ENCODE results near the gene NEK9. TPM values are rescaled to one million over a fixed set of nuclear protein-coding genes. Genes with fewer than 3 reads are reported as not detected.
A peak's percentile ranks its signal among the peaks of the same experiment; 100 is the strongest.
"Not testable (repeated sequence)": the region's sequence is repeated elsewhere in the genome, so short reads cannot be mapped to it uniquely, and the experiment has no call there.

Gene NEK9
- total RNA-seq, 3 donors from 2014 or later = 44.7 to 104 (median 49.9) TPM

DNA sequence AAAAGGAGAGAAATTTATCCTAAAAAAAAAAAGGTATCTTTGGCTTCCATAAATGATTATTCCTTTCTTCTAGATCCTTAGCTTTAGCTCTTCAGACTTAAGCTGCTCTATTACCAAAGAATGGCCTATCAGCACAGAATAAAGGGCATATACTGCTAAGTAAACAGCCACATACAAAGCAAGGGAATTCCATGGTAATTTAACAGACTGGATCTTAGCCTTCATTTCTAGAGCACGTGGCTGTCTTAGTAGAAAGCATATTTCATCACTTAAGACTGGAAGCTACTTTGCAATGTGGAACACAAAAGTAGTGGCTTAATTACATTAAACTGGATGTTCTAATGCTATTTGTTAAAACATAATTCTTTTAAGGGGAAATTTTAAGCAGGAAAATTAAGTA lies 26.4 kb upstream of the NEK9 start:
- Histone ChIP-seq H3K36me3 (ENCODE audit: low read depth) (no peaks in the 10 kb centered on the region), H3K4me1 (ENCODE audit: low read depth) (no peaks in the 10 kb centered on the region), H3K9me3 (no peaks in the 10 kb centered on the region), H3K4me3 (no peak overlapping the region)
- DNase-seq (no peak), ATAC-seq (no peak)
- TF ChIP-seq, protein P1, sequence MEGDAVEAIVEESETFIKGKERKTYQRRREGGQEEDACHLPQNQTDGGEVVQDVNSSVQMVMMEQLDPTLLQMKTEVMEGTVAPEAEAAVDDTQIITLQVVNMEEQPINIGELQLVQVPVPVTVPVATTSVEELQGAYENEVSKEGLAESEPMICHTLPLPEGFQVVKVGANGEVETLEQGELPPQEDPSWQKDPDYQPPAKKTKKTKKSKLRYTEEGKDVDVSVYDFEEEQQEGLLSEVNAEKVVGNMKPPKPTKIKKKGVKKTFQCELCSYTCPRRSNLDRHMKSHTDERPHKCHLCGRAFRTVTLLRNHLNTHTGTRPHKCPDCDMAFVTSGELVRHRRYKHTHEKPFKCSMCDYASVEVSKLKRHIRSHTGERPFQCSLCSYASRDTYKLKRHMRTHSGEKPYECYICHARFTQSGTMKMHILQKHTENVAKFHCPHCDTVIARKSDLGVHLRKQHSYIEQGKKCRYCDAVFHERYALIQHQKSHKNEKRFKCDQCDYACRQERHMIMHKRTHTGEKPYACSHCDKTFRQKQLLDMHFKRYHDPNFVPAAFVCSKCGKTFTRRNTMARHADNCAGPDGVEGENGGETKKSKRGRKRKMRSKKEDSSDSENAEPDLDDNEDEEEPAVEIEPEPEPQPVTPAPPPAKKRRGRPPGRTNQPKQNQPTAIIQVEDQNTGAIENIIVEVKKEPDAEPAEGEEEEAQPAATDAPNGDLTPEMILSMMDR (IDR thresholded peaks at IDR 0.05) = no peak
- intact Hi-C loops (cut with DNase I, micrococcal nuclease) = no loop called here

DNA sequence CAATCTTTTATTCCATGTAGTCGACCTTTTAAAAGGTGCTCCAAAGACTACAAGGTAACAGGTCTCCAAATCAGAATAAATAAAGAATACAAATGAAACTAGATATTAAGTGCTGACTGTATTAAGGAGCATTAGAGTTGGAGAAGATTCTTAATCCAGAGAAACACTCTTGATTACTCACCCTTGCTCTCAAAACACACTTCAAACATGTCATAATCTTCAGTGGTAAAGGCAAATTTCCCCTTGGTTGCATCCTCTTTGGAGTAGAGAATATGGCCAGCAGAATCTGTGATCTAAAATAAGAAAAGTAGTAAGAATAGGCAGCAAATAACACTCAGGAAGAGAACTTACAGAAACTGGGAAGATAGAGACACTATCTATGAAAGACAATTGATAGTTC lies 25.0 kb upstream of the NEK9 start:
- no peak for ATAC-seq
- no peaks in the 10 kb centered on the region for H3K36me3 ChIP-seq (ENCODE audit: low read depth)
- no peak for DNase-seq
- no peaks in the 10 kb centered on the region for H3K4me1 ChIP-seq (ENCODE audit: low read depth)
- intact Hi-C loops (cut with DNase I, micrococcal nuclease) = no loop called here
- H3K4me3 ChIP-seq = no peak overlapping the region
- no peaks in the 10 kb centered on the region for H3K9me3 ChIP-seq
- TF ChIP-seq, protein P1 (IDR thresholded peaks at IDR 0.05) = no peak

DNA sequence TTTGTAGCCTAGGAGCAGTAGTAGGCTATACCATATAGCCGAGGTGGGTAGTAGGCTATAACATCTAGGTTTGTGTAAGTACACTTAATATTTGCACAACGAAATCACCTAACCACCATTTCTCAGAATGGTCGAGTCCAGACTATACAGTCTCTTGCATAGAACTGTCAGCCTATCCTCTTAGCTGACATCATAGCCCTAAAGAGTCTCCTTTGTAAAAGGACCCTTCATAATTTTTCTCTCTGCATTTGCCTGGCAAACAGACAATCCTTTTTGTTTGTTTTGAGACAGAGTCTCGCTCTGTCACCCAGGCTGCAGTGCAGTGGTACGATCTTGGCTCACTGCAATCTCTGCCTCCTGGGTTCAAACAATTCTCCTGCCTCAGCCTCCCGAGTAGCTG lies 23.8 kb upstream of the NEK9 start:
- H3K36me3 ChIP-seq (ENCODE audit: low read depth); H3K4me3 ChIP-seq; intact Hi-C loops (cut with DNase I, micrococcal nuclease); H3K4me1 ChIP-seq (ENCODE audit: low read depth); H3K9me3 ChIP-seq; DNase-seq: not testable (repeated sequence)
- peak; percentile 36 for ATAC-seq

DNA sequence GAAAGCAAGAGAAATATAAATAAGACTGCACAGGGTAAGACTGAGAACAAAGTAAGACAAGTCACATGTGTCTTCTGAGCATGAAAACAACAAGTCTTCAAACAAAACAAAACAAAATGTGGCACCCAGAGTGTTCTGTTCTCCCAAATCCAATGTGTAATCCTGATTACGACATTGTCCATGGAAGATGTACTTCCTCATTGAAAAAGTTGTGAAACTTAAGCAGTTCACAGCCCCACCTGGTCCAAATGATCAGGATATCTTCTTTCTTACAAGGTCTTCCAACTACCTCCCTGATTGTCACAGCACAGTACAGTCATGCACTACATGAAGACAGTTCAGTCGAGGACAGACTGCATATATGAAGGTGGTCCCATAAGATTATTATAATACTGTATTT lies 23.3 kb upstream of the NEK9 start:
- ATAC-seq (peak; percentile 51), DNase-seq (no peak)
- Histone ChIP-seq H3K4me3 (no peak overlapping the region), H3K9me3 (no peaks in the 10 kb centered on the region), H3K4me1 (ENCODE audit: low read depth) (no peaks in the 10 kb centered on the region), H3K36me3 (ENCODE audit: low read depth) (no peaks in the 10 kb centered on the region)
- intact Hi-C loops (cut with DNase I, micrococcal nuclease) = no loop called here
- TF ChIP-seq, protein P1 (IDR thresholded peaks at IDR 0.05) = no peak

DNA sequence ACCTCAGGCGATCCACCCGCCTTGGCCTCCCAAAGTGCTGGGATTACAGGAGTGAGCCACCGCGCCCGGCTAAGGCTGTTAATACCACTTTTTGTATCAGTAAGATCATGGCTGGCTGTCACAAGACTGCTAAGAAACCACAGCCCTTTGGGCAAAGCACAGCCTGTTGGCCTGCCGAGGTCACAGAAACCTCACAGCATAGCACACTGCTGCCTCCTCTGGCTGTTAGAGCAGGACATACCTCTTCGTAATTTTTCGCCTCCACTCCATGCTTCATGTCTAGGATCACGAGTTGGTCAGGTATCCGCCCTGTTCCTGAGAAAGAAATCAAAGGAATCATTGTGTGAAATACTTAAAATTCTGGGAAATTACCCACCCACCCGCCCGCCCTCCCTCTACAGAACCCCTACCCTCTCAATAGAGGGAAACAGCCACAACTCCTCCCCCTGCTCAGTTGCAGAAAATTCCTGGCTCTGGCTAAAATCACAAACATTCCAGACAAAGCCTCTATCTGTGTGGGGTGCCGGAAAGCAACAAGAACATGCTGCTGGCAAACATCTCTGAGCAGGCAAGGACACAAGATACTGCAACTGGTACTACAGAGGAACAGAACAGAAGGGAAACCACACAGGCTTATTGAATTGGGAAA lies 20.7 kb upstream of the NEK9 start:
- peaks cover 5% of the 10 kb centered on the region for H3K4me1 ChIP-seq (ENCODE audit: low read depth)
- H3K4me3 ChIP-seq = no peak overlapping the region
- intact Hi-C loops (cut with DNase I, micrococcal nuclease) = loop anchor here in 1 of 2 donors (10.0 kb wide), 1 partner anchor 337 kb away; no protein-coding TSS in a partner anchor
- H3K36me3 ChIP-seq (ENCODE audit: low read depth) = no peaks in the 10 kb centered on the region
- peak; percentile 63 for ATAC-seq
- TF ChIP-seq, protein P1 (IDR thresholded peaks at IDR 0.05) = peak; percentile 7
- no peaks in the 10 kb centered on the region for H3K9me3 ChIP-seq
- DNase-seq = peak in 2 of 3 donors; percentile 63 to 65

DNA sequence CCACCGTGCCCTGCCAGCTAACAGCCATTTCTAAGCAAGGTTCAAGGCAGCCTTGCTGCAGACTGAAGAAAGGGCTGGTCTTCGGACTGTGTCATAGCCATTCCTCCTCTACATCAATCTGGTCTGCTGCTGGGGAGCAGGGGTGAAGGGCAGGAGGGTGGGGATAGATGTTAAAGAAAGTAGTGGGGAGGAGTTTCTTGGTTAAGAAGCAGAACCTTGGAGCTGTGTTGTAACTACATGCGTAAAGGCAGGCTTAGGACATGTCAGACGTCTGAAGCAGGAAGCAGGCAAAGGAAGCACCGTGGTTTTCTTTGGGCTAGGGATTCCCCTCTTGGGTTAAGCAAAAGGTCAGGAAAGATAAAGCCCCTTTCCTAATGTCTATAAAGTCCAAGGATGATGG lies 18.1 kb upstream of the NEK9 start:
- intact Hi-C loops (cut with DNase I, micrococcal nuclease) = loop anchor here in 1 of 2 donors (10.0 kb wide), 1 partner anchor 340 kb away; no protein-coding TSS in a partner anchor
- TF ChIP-seq, protein P1 (IDR thresholded peaks at IDR 0.05) = no peak
- peak in 1 of 3 donors; percentile 21 for DNase-seq
- Histone ChIP-seq H3K4me3 (no peak overlapping the region), H3K9me3 (no peaks in the 10 kb centered on the region), H3K4me1 (ENCODE audit: low read depth) (peaks cover 22% of the 10 kb centered on the region), H3K36me3 (ENCODE audit: low read depth) (no peaks in the 10 kb centered on the region)
- peak; percentile 40 for ATAC-seq
